GM20000 (cell line): ENCODE measurements around the gene TK2.

Experiments
- DNase-seq: peaks from one replicate; pipeline ENCODE4 v3.0.0; 2012; ENCODE audit warnings: low spot score
- CTCF ChIP-seq: IDR thresholded peaks from 2 replicates; pipeline ENCODE4 v1.5.1; 2012; ENCODE audit warnings: mild to moderate bottlenecking, control low read depth; ENCODE audit errors: extremely low read depth, missing control alignments

Gene TK2

GRCh38 chr16:66580605-66581209, 30.8 kb upstream of the TK2 start:
- no peak for TF ChIP-seq CTCF
- DNase-seq = no peak

- TF ChIP-seq CTCF = no peak
- no peak for DNase-seq
Measured at GRCh38 chr16:66578651-66579531, 29.0 kb upstream of the TK2 start, which contains the start of gene CMTM2. CMTM2 (plus strand) TSS chr16:66579463; CDS start chr16:66579608, 145 bp downstream.

GRCh38 chr16:66576296-66576695, 26.4 kb upstream of the TK2 start:
- DNase-seq = no peak
- no peak for TF ChIP-seq CTCF

GRCh38 chr16:66575060-66575459, 25.1 kb upstream of the TK2 start:
- TF ChIP-seq CTCF = no peak
- no peak for DNase-seq

GRCh38 chr16:66574531-66574930, 24.6 kb upstream of the TK2 start:
- no peak for TF ChIP-seq CTCF
- DNase-seq = no peak

GRCh38 chr16:66574081-66574480, 24.2 kb upstream of the TK2 start:
- TF ChIP-seq CTCF = no peak
- DNase-seq = no peak

GRCh38 chr16:66572356-66572755, 22.4 kb upstream of the TK2 start:
- TF ChIP-seq CTCF = no peak
- no peak for DNase-seq
